MM.1S (cell line): Measurements from ENCODE around the gene ZIC5.

Experiments
- EZH2 ChIP-seq: fragments of 300-600 bp; sonication (generic); optimal IDR thresholded peaks from 2 replicates; pipeline ENCODE3; 2017; ENCODE audit warnings: low read depth, mild to moderate bottlenecking, antibody characterized with exemption, low read length, mixed read lengths
- TF ChIP-seq, protein P1 (sequence below): fragments of 300-600 bp; sonication (generic); IDR thresholded peaks from 2 replicates; pipeline ENCODE4 v1.5.1; 2016; ENCODE audit warnings: antibody characterized with exemption, low read length, mixed read lengths

DNA sequence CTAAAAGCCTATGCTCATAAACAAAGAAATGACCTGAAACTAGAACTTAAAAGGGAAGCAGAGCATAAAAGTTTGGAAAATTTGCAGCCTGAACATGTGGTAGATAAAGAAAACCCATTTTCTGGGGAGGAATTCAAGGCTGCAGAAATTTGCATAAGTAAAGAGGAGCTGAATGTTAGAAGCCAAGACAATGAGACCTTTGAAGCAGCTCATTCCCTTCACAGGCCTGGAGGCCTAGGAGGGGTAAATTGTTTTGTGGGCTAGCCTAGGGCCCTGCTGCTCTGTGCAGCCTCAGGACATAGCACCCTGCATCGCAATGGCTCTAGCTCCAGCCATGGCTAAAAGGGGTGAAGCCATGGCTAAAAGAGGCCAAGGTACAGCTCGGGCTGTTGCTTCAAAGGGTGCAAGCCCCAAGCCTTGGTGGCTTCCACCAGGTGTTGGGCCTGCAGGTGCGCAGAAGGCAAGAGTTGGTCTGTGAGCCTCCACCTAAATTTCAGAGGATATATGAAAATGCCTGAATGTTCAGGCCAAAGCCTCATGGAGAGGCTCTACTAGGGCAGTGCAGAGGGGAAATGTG lies 48.3 kb upstream of the ZIC5 start:
- no peak for TF ChIP-seq EZH2
- TF ChIP-seq, protein P1, sequence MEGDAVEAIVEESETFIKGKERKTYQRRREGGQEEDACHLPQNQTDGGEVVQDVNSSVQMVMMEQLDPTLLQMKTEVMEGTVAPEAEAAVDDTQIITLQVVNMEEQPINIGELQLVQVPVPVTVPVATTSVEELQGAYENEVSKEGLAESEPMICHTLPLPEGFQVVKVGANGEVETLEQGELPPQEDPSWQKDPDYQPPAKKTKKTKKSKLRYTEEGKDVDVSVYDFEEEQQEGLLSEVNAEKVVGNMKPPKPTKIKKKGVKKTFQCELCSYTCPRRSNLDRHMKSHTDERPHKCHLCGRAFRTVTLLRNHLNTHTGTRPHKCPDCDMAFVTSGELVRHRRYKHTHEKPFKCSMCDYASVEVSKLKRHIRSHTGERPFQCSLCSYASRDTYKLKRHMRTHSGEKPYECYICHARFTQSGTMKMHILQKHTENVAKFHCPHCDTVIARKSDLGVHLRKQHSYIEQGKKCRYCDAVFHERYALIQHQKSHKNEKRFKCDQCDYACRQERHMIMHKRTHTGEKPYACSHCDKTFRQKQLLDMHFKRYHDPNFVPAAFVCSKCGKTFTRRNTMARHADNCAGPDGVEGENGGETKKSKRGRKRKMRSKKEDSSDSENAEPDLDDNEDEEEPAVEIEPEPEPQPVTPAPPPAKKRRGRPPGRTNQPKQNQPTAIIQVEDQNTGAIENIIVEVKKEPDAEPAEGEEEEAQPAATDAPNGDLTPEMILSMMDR: no peak
